ENCODE data around the gene TSHZ2. TPM values are rescaled to one million over a fixed set of nuclear protein-coding genes. Genes with fewer than 3 reads are reported as not detected.

TSHZ2 gene
- total and polyA plus RNA-seq, 2 of the 4 experiments (the other 2 are of a cell fraction) = under 0.01 to 0.02 TPM

DNA sequence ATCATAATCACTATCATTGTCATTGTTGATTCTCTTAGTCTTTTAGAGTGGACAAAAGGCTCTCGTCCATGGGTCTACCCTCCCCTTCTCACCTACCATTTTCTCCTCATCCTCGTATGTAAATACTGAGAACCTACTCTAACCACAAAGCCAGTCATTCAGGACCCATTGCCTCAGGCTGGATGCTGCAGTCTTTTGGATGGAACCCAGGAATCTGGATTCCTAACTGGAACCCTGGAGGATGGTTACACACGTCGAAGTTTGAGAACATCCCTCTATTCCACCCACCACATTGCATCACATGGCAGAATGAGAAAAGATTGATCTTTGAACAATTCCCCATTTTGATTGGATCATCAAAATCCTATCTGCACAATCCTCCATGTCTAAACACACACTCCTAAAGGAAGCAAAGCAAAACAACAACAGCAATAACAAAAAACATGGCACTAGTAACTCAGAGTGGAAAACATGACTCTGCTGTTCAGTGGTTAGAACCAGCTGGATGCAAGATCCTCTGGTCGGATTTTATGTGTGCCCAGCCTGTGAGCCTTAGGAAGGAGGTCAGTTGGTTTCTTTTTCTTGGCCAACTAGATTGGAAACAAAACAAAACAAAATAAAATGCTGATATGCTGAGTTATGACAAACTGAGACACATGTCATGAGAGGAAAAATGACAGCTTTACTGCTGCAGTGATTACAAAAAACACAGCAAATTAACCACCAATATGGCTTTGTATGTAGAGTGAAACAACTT, 38.0 kb downstream of the TSHZ2 start:
- in situ Hi-C loops (cut with MboI; ENCODE audit: low sequenced_read_pairs) (no loop called here), dilution Hi-C loops (cut with HindIII; ENCODE audit: low sequenced_read_pairs, unreplicated experiment) (no loop called here), intact Hi-C loops (cut with micrococcal nuclease) (no loop called here)
- Histone ChIP-seq H2AK5ac (ENCODE audit: low read depth, low read length) (no peak overlapping the region), H3K4me2 (ENCODE audit: low read depth, low read length) (no peak overlapping the region), H3K18ac (ENCODE audit: low read depth, low read length) (no peak overlapping the region), H4K20me1 (ENCODE audit: insufficient read depth, low read length) (no peaks in the 10 kb centered on the region), H3K4me3 (ENCODE audit: insufficient read depth, low read depth, low read length) (no peak overlapping the region), H4K8ac (ENCODE audit: low read depth in 2 of 2, low read length in 2 of 2) (no peak overlapping the region), H3K27me3 (ENCODE audit: control insufficient read depth, insufficient read depth, low read length) (no peaks in the 10 kb centered on the region), H2BK120ac (ENCODE audit: low read depth, low read length) (no peak overlapping the region), H2AK9ac (replicated peaks; ENCODE audit: low read depth, low read length, poor library complexity) (no peak overlapping the region), H4K5ac (ENCODE audit: low read depth, low read length) (no peak overlapping the region), H3K9ac (ENCODE audit: low read depth, low read length) (no peak overlapping the region), H3K9me3 (ENCODE audit: control insufficient read depth, insufficient read depth, low read length) (0 out of 2 replicates have a peak, but pooled peaks cover 4% of the 10 kb centered on the region), H3K56ac (ENCODE audit: extremely low read depth, insufficient read depth, low read length) (no peak overlapping the region), H3K23ac (ENCODE audit: low read depth, low read length) (no peak overlapping the region), H3K4me1 (ENCODE audit: control insufficient read depth, insufficient read depth, low read length) (no peaks in the 10 kb centered on the region), H3K36me3 (ENCODE audit: control insufficient read depth, insufficient read depth, low read length) (no peaks in the 10 kb centered on the region), H4K91ac (ENCODE audit: insufficient read depth, low read depth, low read length) (no peak overlapping the region), H3K4ac (ENCODE audit: low read depth, low read length) (no peak overlapping the region), H3K14ac (replicated peaks; ENCODE audit: low read depth, low read length) (no peak overlapping the region), H3K27ac (ENCODE audit: insufficient read depth, low read length) (no peak overlapping the region), H2BK20ac (ENCODE audit: low read depth, low read length) (no peak overlapping the region), H2AFZ (replicated peaks; ENCODE audit: low read length, poor library complexity) (no peak overlapping the region), H3K9me1 (ENCODE audit: insufficient read depth, low read length) (no peaks in the 10 kb centered on the region), H3K79me1 (ENCODE audit: low read depth in 1 of 2, low read length in 2 of 2) (no peaks in the 10 kb centered on the region), H2BK5ac (ENCODE audit: low read depth, low read length, poor library complexity, severe bottlenecking) (no peak overlapping the region), H2BK15ac (ENCODE audit: low read depth, low read length) (no peak overlapping the region)
- ATAC-seq (ENCODE audit: low read depth) = no peak
- TF ChIP-seq NFE2L2 (IDR thresholded peaks at IDR 0.05; ENCODE audit: low read depth, low read length) (no peak), MXI1 (IDR thresholded peaks at IDR 0.05; ENCODE audit: borderline replicate concordance, low read depth, low read length) (no peak), MAZ (IDR thresholded peaks at IDR 0.05; ENCODE audit: borderline replicate concordance, low read depth, low read length) (no peak), CEBPB (IDR thresholded peaks at IDR 0.05; ENCODE audit: low read depth, low read length) (no peak), MAFK (IDR thresholded peaks at IDR 0.05; ENCODE audit: low read depth, low read length) (no peak), CHD1 (IDR thresholded peaks at IDR 0.05; ENCODE audit: low read depth, low read length) (no peak), SMC3 (IDR thresholded peaks at IDR 0.05; ENCODE audit: low read depth, low read length) (no peak), BHLHE40 (IDR thresholded peaks at IDR 0.05; ENCODE audit: low read depth, low read length) (no peak), POLR2A (IDR thresholded peaks at IDR 0.05; ENCODE audit: low read depth, low read length) (no peak), FOS (IDR thresholded peaks at IDR 0.05; ENCODE audit: low read depth, low read length) (no peak), RAD21 (IDR thresholded peaks at IDR 0.05; ENCODE audit: low read length) (no peak), RCOR1 (IDR thresholded peaks at IDR 0.05; ENCODE audit: insufficient replicate concordance, low read length) (no peak), RFX5 (IDR thresholded peaks at IDR 0.05; ENCODE audit: low read depth, low read length) (no peak)
- TF ChIP-seq, protein P1, sequence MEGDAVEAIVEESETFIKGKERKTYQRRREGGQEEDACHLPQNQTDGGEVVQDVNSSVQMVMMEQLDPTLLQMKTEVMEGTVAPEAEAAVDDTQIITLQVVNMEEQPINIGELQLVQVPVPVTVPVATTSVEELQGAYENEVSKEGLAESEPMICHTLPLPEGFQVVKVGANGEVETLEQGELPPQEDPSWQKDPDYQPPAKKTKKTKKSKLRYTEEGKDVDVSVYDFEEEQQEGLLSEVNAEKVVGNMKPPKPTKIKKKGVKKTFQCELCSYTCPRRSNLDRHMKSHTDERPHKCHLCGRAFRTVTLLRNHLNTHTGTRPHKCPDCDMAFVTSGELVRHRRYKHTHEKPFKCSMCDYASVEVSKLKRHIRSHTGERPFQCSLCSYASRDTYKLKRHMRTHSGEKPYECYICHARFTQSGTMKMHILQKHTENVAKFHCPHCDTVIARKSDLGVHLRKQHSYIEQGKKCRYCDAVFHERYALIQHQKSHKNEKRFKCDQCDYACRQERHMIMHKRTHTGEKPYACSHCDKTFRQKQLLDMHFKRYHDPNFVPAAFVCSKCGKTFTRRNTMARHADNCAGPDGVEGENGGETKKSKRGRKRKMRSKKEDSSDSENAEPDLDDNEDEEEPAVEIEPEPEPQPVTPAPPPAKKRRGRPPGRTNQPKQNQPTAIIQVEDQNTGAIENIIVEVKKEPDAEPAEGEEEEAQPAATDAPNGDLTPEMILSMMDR (conservative IDR thresholded peaks at IDR 0.05; ENCODE audit: low read depth, low read length) = no peak
- POLR2A ChIA-PET (ENCODE audit: unreplicated experiment) = no interaction called here
- DNase-seq = no peak
- CTCF ChIA-PET = no interaction called here
- WGBS, 2 experiments (ENCODE audit: extremely low coverage in 2 of 2, insufficient read length in 1 of 2) = 60% methylated on average over 1 of the region's 5 CpGs; no CpG with 5 or more reads in 1 of the 2 experiments
- no TSS peak for BruUV-seq (replicated peaks)

Measured in IMR-90 (cell line).